SK-N-SH (cell line): Measurements from ENCODE around the gene CCAR1.
"Not testable (repeated sequence)": the region's sequence is repeated elsewhere in the genome, so short reads cannot be mapped to it uniquely, and the experiment has no call there.

ENCODE experiments used
- EP300 ChIP-seq, 2 experiments: IDR thresholded peaks; 2 replicates each; pipeline versions ENCODE4 v1.4.0 to v1.6.1; 2012; ENCODE audit warnings: borderline replicate concordance in 1 of 2, low read depth in 1 of 2, low read length in 1 of 2
- PBX3 ChIP-seq: IDR thresholded peaks from 2 replicates; pipeline ENCODE4; 2012
- RXRA ChIP-seq: IDR thresholded peaks from 2 replicates; pipeline ENCODE4 v1.4.0; 2012; ENCODE audit warnings: low read depth, mild to moderate bottlenecking, borderline replicate concordance
- TAF1 ChIP-seq: IDR thresholded peaks from 2 replicates; pipeline ENCODE4 v1.6.1; 2012; ENCODE audit warnings: low read depth, mild to moderate bottlenecking, low read length, moderate library complexity, borderline replicate concordance

GRCh38 chr10:68767407-68767806, 46.4 kb downstream of the CCAR1 start:
- not testable (repeated sequence) for TF ChIP-seq RXRA; EP300 (IDR thresholded peaks at IDR 0.05; ENCODE audit: borderline replicate concordance in 1 of 2, low read depth in 1 of 2, low read length in 1 of 2); PBX3; TAF1
